Stomach (tissue), 19 donors: ENCODE data around the gene PRRX2. TPM values are rescaled to one million over a fixed set of nuclear protein-coding genes. Genes with fewer than 3 reads are reported as not detected.
A peak's percentile ranks its signal among the peaks of the same experiment; 100 is the strongest.

Experiments
- DNase-seq, 2 donors: peaks; one replicate each; pipeline versions ENCODE4 v3.0.0 to v3.0.0-alpha.2; 2013 to 2019
- H3K27ac ChIP-seq, 5 donors: fragments of 200-600 bp in 4 of 5; sonication (generic) in 4 of 5; one replicate each; pipeline ENCODE4 v1.5.1; 2013 to 2019; ENCODE audit warnings: mild to moderate bottlenecking in 1 of 5, moderate library complexity in 1 of 5
- H3K27me3 ChIP-seq, 3 donors: fragments of 200-600 bp; sonication (generic); one replicate each; pipeline ENCODE4 v1.5.1; 2017 to 2019; ENCODE audit warnings: mixed run types in 1 of 3
- H3K36me3 ChIP-seq, 4 donors: fragments of 200-600 bp; sonication (generic); 1 replicate in 3 of 4; 2 replicates in 1 of 4; pipeline ENCODE4 v1.5.1; 2016 to 2019
- H3K4me1 ChIP-seq, 4 donors: fragments of 200-600 bp; sonication (generic); one replicate each; pipeline ENCODE4 v1.5.1; 2016 to 2019
- H3K4me3 ChIP-seq, 4 donors: fragments of 200-600 bp; sonication (generic) in 3 of 4; one replicate each; pipeline ENCODE4 v1.5.1; 2016 to 2019; ENCODE audit warnings: mild to moderate bottlenecking in 1 of 4
- H3K9me3 ChIP-seq, 4 donors: fragments of 200-600 bp; sonication (generic); one replicate each; pipeline ENCODE4 v1.5.1; 2016 to 2019
- CTCF ChIP-seq, 7 experiments: fragments of 450-650 bp in 4 of 7; fragments of 200-600 bp in 3 of 7; sonication (generic) in 3 of 7; IDR thresholded peaks; one replicate each; pipeline ENCODE4 v1.5.1; 2016 to 2019; ENCODE audit warnings: antibody characterized with exemption in 7 of 7, control low read depth in 2 of 7, mild to moderate bottlenecking in 1 of 7
- EP300 ChIP-seq: sonication (generic); formaldehyde crosslinking; IDR thresholded peaks from one replicate; pipeline ENCODE4 v1.6.1; 2017; ENCODE audit warnings: antibody characterized with exemption
- POLR2A ChIP-seq, 4 donors: fragments of 450-650 bp; IDR thresholded peaks; one replicate each; pipeline ENCODE4 v1.6.1; 2016; ENCODE audit warnings: antibody characterized with exemption in 4 of 4, control low read depth in 2 of 4, mild to moderate bottlenecking in 1 of 4, moderate library complexity in 1 of 4
- POLR2AphosphoS5 ChIP-seq, 3 donors: sonication (generic); formaldehyde crosslinking; IDR thresholded peaks; one replicate each; pipeline ENCODE4 v1.6.1; 2016; ENCODE audit warnings: antibody characterized with exemption in 3 of 3
- WGBS, 5 donors: extraction: QIAGEN DNeasy Blood & Tissue Kit in 3 of 5; methylation state at CpG; one replicate each; pipeline versions ENCODE4 v1.1.5 to v1.1.7; 2013 to 2018; 5-methylcytosine and 5-hydroxymethylcytosine counted together
- intact Hi-C: fragments of 100-400 bp; cut with DNase I; formaldehyde crosslinking; loops from one replicate; pipeline ENCODE4 v1.15.1; 2023; ENCODE audit warnings: low total_unique reads
- long read RNA-seq, 10 donors: transcript quantifications; one replicate each; lab custom pipeline, GENCODE V29; 2026
- polyA plus RNA-seq, 3 donors: library from polyadenylated mRNA; stranded (reverse); fragments of 200-250 nt; gene quantifications; one replicate each; pipeline ENCODE4 v1.2.3, GENCODE V29; 2013
- total RNA-seq, 5 donors: library from RNA; depleted of rRNA; stranded (reverse); fragments of >200 nt; gene quantifications; one replicate each; pipeline versions ENCODE4 v1.1.0 to v1.2.3, GENCODE V29; 2014 to 2016
- donor health status: healthy with polysubstance abuse.
- donor health status: Bipolar disorder and iron deficiency.
- donor health status: healthy.

PRRX2 gene
- total RNA-seq (1 to 10 TPM in 2 of 5 donors, under 1 TPM in 1, not detected in 2; 0.87 to 2.6 (median 1.7) TPM), polyA plus RNA-seq (1 to 10 TPM; 3.3 to 8.4 (median 6.7) TPM)
- long read RNA-seq, donor 1, partial matches to known transcripts = 0 of 1 reads
- long read RNA-seq, donor 1, other reads (novel, unspliced or antisense) = 0 of 1 reads
- long read RNA-seq, donor 2 = 0 reads
- long read RNA-seq, donor 3 = 0 reads
- long read RNA-seq, donor 4, partial matches to known transcripts = 0 of 1 reads
- long read RNA-seq, donor 4, other reads (novel, unspliced or antisense) = 0 of 1 reads
- long read RNA-seq, donor 5, partial matches to known transcripts = 0 of 3 reads
- long read RNA-seq, donor 5, other reads (novel, unspliced or antisense) = 0 of 3 reads
- long read RNA-seq, donor 6, partial matches to known transcripts = 0 of 3 reads
- long read RNA-seq, donor 6, other reads (novel, unspliced or antisense) = 0 of 3 reads
- long read RNA-seq, donor 7, partial matches to known transcripts = 0 of 1 reads
- long read RNA-seq, donor 7, other reads (novel, unspliced or antisense) = 0 of 1 reads
- long read RNA-seq, donor 8, partial matches to known transcripts = 0 of 2 reads
- long read RNA-seq, donor 8, other reads (novel, unspliced or antisense) = 0 of 2 reads
- long read RNA-seq, donor 9, partial matches to known transcripts = 0 of 1 reads
- long read RNA-seq, donor 9, other reads (novel, unspliced or antisense) = 0 of 1 reads
- long read RNA-seq, donor 10 = 0 reads

GRCh38 chr9:129665389-129665775, at the start of gene PRRX2:
PRRX2 (plus strand) TSS chr9:129665647; CDS start chr9:129665868, 221 bp downstream.
- WGBS, 5 donors = 0 to 1% (median 0%) methylated on average over 2 to 33 of the region's 37 CpGs
- Histone ChIP-seq H3K27ac (peak within 1 kb of the TSS in 2 of 5 donors; percentile 14 to 29), H3K9me3 (no peaks in the 10 kb centered on the region), H3K4me3 (peak within 1 kb of the TSS; percentile 39 to 53 (median 43)), H3K27me3 (peaks cover 0 to 75% (median 33%) of the 10 kb centered on the region in 3 donors), H3K36me3 (no peaks in the 10 kb centered on the region), H3K4me1 (peaks cover 9 to 21% (median 19%) of the 10 kb centered on the region in 4 donors)
- intact Hi-C loops = no loop called here
- TF ChIP-seq POLR2A (IDR thresholded peaks at IDR 0.05) (no peak), CTCF (IDR thresholded peaks at IDR 0.05) (no peak), POLR2AphosphoS5 (IDR thresholded peaks at IDR 0.05) (no peak), EP300 (no peak)
- peak in 1 of 2 donors; percentile 85 for DNase-seq

GRCh38 chr9:129617167-129617566, 48.3 kb upstream of the PRRX2 start:
- TF ChIP-seq POLR2AphosphoS5 (IDR thresholded peaks at IDR 0.05) (no peak), CTCF (IDR thresholded peaks at IDR 0.05) (peak in 1 of 7 experiments; percentile 8)
- intact Hi-C loops = no loop called here
- 0 to 5% (median 4%) methylated on average over 1 of the region's 1 CpG for WGBS, 5 donors
- H3K4me1 ChIP-seq = peaks cover 11 to 31% (median 21%) of the 10 kb centered on the region in 4 donors
- peak in 1 of 2 donors; percentile 57 for DNase-seq
- no peaks in the 10 kb centered on the region for H3K36me3 ChIP-seq
- peaks cover 0 to 20% (median 12%) of the 10 kb centered on the region in 3 donors for H3K27me3 ChIP-seq
- no peak overlapping the region for H3K27ac ChIP-seq
- no peak overlapping the region for H3K4me3 ChIP-seq
- H3K9me3 ChIP-seq = no peaks in the 10 kb centered on the region

- Histone ChIP-seq H3K36me3 (no peaks in the 10 kb centered on the region), H3K27ac (peak overlapping the region in 3 of 5 donors; percentile 15 to 73 (median 44)), H3K4me1 (peaks cover 15 to 30% (median 18%) of the 10 kb centered on the region in 4 donors), H3K27me3 (peaks cover 0 to 20% (median 12%) of the 10 kb centered on the region in 3 donors), H3K4me3 (peak overlapping the region; percentile 52 to 64 (median 58)), H3K9me3 (no peaks in the 10 kb centered on the region)
- WGBS, 5 donors = 0 to 9% (median 1%) methylated on average over 4 to 82 of the region's 82 CpGs
- TF ChIP-seq EP300 = no peak
- DNase-seq = peak in 1 of 2 donors; percentile 85
- intact Hi-C loops = no loop called here
These were observed 45.4 kb upstream of the PRRX2 start for GRCh38 chr9:129619787-129620668.

- intact Hi-C loops = no loop called here
- H3K4me3 ChIP-seq = peak within 1 kb of the TSS; percentile 52 to 64 (median 58)
- no peaks in the 10 kb centered on the region for H3K36me3 ChIP-seq
- no peak for DNase-seq
- peak within 1 kb of the TSS in 3 of 5 donors; percentile 15 to 73 (median 44) for H3K27ac ChIP-seq
- TF ChIP-seq POLR2AphosphoS5 (IDR thresholded peaks at IDR 0.05) = no peak
- TF ChIP-seq POLR2A (IDR thresholded peaks at IDR 0.05) = no peak
- no peak for TF ChIP-seq EP300
- no peak for TF ChIP-seq CTCF (IDR thresholded peaks at IDR 0.05)
- peaks cover 15 to 38% (median 24%) of the 10 kb centered on the region in 4 donors for H3K4me1 ChIP-seq
- no peaks in the 10 kb centered on the region for H3K9me3 ChIP-seq
- H3K27me3 ChIP-seq = peaks cover 0 to 20% (median 12%) of the 10 kb centered on the region in 3 donors
- WGBS, 5 donors = 26 to 56% (median 33%) methylated on average over 9 to 21 of the region's 21 CpGs
These were observed 44.7 kb upstream of the PRRX2 start, which contains the start of gene C9orf50 for GRCh38 chr9:129620669-129621295. C9orf50 (minus strand) TSS chr9:129621101; CDS start chr9:129620574, 527 bp downstream.
